Psoas muscle (tissue), 8 donors: Measurements from ENCODE around the gene ANKMY1. TPM values are rescaled to one million over a fixed set of nuclear protein-coding genes. Genes with fewer than 3 reads are reported as not detected.

ENCODE experiments used
- ATAC-seq, 4 donors: fragments of 200-7000 bp; cut with Tn5 transposase; one replicate each; pipeline ENCODE4 v1.9.1; 2020; ENCODE audit warnings: moderate library complexity in 3 of 4, mild to moderate bottlenecking in 2 of 4
- DNase-seq, 2 donors: peaks; one replicate each; pipeline ENCODE4 v3.0.0-alpha.2; 2020
- H3K27ac ChIP-seq: fragments of 200-600 bp; one replicate; pipeline ENCODE4 v1.8.0; 2022
- H3K27me3 ChIP-seq, 3 donors: fragments of 200-600 bp in 1 of 3; one replicate each; pipeline versions ENCODE4 v1.6.1 to v1.8.0; 2013 to 2022; ENCODE audit warnings: low read length in 2 of 3, mild to moderate bottlenecking in 2 of 3, moderate library complexity in 1 of 3; ENCODE audit not compliant: insufficient read depth in 3 of 3
- H3K36me3 ChIP-seq, 2 donors: fragments of 200-600 bp in 1 of 2; one replicate each; pipeline versions ENCODE4 v1.6.1 to v1.8.0; 2013 to 2022; ENCODE audit warnings: low read depth in 1 of 2, mild to moderate bottlenecking in 1 of 2, moderate library complexity in 1 of 2; ENCODE audit not compliant: insufficient read depth in 1 of 2
- H3K4me1 ChIP-seq: fragments of 200-600 bp; one replicate; pipeline ENCODE4 v1.8.0; 2022
- H3K4me3 ChIP-seq: fragments of 200-600 bp; one replicate; pipeline ENCODE4 v1.8.0; 2022; ENCODE audit warnings: mild to moderate bottlenecking
- H3K9me3 ChIP-seq: fragments of 200-600 bp; one replicate; pipeline ENCODE4 v1.8.0; 2022
- WGBS, 3 donors: extraction: QIAGEN DNeasy Blood & Tissue Kit; methylation state at CpG; one replicate each; pipeline versions ENCODE4 v1.1.6 to v1.1.7; 2013; 5-methylcytosine and 5-hydroxymethylcytosine counted together
- intact Hi-C, 2 donors: fragments of 100-400 bp; cut with DNase I; formaldehyde crosslinking; loops; one replicate each; pipeline versions ENCODE4 v1.11.0 to v1.14.2; 2022
- polyA plus RNA-seq, 3 donors: library from polyadenylated mRNA; stranded (reverse); fragments of 200-250 nt; gene quantifications; one replicate each; pipeline ENCODE4 v1.2.3, GENCODE V29; 2013
- total RNA-seq, 4 donors: library from RNA; stranded (reverse); fragmentation: NEBNext Ultra II Directional in 2 of 4; extraction: Animal tissue kit (Norgen Biotek cat#: 25700) in 2 of 4; gene quantifications; one replicate each; pipeline versions ENCODE4 v1.2.1 to v1.2.4, GENCODE V29; 2021 to 2023
- TF ChIP-seq, protein P1 (sequence below): fragments of 200-600 bp; IDR thresholded peaks from one replicate; pipeline ENCODE4 v1.8.0; 2022; ENCODE audit warnings: antibody characterized with exemption
- donor health status: healthy with polysubstance abuse.
- donor health status: DM: no; HTN: no; CAD: no; lungs with moderate emphysema.
- donor health status: Bipolar disorder and iron deficiency.
- donor health status: healthy.
- donor health status: DM: yes; HTN: yes; CAD: no.
- donor health status: DM: no; HTN: no; CAD: no.
- donor health status: DM: no; HTN: no; CAD: no.
- donor health status: DM: yes; HTN: yes; CAD: no.

The ANKMY1 gene
- total and polyA plus RNA-seq, 7 donors, result 1.4 to 5.8 (median 3.0) TPM

GRCh38 chr2:240459401-240460252 lies 98.2 kb downstream of the ANKMY1 start:
- TF ChIP-seq, protein P1, sequence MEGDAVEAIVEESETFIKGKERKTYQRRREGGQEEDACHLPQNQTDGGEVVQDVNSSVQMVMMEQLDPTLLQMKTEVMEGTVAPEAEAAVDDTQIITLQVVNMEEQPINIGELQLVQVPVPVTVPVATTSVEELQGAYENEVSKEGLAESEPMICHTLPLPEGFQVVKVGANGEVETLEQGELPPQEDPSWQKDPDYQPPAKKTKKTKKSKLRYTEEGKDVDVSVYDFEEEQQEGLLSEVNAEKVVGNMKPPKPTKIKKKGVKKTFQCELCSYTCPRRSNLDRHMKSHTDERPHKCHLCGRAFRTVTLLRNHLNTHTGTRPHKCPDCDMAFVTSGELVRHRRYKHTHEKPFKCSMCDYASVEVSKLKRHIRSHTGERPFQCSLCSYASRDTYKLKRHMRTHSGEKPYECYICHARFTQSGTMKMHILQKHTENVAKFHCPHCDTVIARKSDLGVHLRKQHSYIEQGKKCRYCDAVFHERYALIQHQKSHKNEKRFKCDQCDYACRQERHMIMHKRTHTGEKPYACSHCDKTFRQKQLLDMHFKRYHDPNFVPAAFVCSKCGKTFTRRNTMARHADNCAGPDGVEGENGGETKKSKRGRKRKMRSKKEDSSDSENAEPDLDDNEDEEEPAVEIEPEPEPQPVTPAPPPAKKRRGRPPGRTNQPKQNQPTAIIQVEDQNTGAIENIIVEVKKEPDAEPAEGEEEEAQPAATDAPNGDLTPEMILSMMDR, result no peak
- Histone ChIP-seq H3K4me1 (peaks cover under 1% of the 10 kb centered on the region), H3K27me3 (no peaks in the 10 kb centered on the region), H3K9me3 (no peaks in the 10 kb centered on the region), H3K27ac (no peak overlapping the region), H3K4me3 (no peak overlapping the region), H3K36me3 (peaks cover 0 to 39% of the 10 kb centered on the region in 2 donors)
- WGBS, 3 donors, result 58 to 59% (median 59%) methylated on average over 23 of the region's 23 CpGs
- intact Hi-C loops, result no loop called here
- DNase-seq, result peak; percentile 10 to 50
- no peak for ATAC-seq

- Histone ChIP-seq H3K36me3 (peaks cover 0 to 32% of the 10 kb centered on the region in 2 donors), H3K4me3 (no peak overlapping the region), H3K27ac (no peak overlapping the region), H3K9me3 (no peaks in the 10 kb centered on the region), H3K27me3 (no peaks in the 10 kb centered on the region), H3K4me1 (peaks cover 7% of the 10 kb centered on the region)
- ATAC-seq (no peak), DNase-seq (peak; percentile 14 to 53)
- WGBS, 3 donors, result 87 to 91% (median 91%) methylated on average over 18 of the region's 18 CpGs
- TF ChIP-seq, protein P1, result no peak
- intact Hi-C loops, result no loop called here
Observed at GRCh38 chr2:240458900-240459391, 98.8 kb downstream of the ANKMY1 start.

DNA sequence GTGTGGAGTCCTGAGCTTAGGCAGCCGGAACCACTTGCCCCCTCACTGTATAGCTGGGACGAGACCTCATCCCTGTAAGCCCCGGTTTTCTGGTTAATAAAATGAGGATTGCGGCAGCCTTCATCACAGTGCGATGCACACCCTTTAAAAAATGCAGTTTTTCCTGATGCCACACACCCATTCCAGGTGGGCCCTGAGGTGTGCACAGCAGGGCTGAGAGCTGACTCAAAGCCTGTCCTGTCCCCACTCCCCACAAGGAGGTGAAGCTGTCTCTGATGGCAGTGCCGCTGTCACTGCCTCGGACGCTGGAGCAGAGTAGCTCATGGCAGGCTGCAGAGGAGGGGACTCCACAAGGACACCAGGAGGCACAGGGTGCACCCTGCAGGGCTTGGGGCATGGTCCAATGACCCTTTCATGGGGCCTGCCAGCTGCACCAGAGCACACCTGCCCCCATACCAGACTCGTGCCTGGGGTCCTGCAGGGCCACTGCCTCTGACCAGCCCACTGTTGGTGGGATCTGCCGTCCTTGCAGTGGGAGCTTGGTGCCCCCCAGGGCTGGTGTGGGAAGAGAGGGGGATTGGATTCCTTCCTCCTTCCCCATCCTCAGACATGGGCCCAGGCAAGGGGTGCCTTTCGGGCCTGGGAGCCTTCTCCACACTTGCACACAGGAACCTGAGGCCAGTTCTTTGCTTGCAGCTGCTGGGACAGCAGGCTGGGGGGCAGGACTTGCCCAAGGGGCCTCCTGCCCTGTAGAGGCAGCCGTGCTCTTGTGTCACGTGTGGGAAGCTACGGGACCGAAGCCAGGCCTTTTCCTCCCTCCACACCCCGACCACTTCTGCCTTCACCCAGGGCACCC lies 99.5 kb downstream of the ANKMY1 start:
- 68 to 78% (median 68%) methylated on average over 16 of the region's 16 CpGs for WGBS, 3 donors
- intact Hi-C loops, result no loop called here
- ATAC-seq, result no peak

GRCh38 chr2:240457223-240458043 lies 100.4 kb downstream of the ANKMY1 start:
- intact Hi-C loops, result no loop called here
- ATAC-seq (no peak), DNase-seq (peak; percentile 12 to 59)
- Histone ChIP-seq H3K4me3 (no peak overlapping the region), H3K9me3 (no peaks in the 10 kb centered on the region), H3K27ac (no peak overlapping the region), H3K36me3 (peaks cover 0 to 17% of the 10 kb centered on the region in 2 donors), H3K27me3 (no peaks in the 10 kb centered on the region), H3K4me1 (peaks cover 7% of the 10 kb centered on the region)
- TF ChIP-seq, protein P1, result no peak
- WGBS, 3 donors, result 74 to 80% (median 76%) methylated on average over 20 to 22 of the region's 22 CpGs

More for the DNA sequence above, 99.5 kb downstream of the ANKMY1 start:
- DNase-seq, result peak; percentile 9 to 41
- Histone ChIP-seq H3K27me3 (no peaks in the 10 kb centered on the region), H3K9me3 (no peaks in the 10 kb centered on the region), H3K4me3 (no peak overlapping the region), H3K27ac (no peak overlapping the region), H3K4me1 (peaks cover 7% of the 10 kb centered on the region), H3K36me3 (peaks cover 0 to 25% of the 10 kb centered on the region in 2 donors)
- TF ChIP-seq, protein P1, result no peak
